ENCODE measurements around the gene AFG1L. TPM values are rescaled to one million over a fixed set of nuclear protein-coding genes. Genes with fewer than 3 reads are reported as not detected.

Gene AFG1L
- polyA plus RNA-seq, 1 experiment: 2.3 TPM

GRCh38 chr6:108355890-108356289 lies 61.0 kb downstream of the AFG1L start:
- Histone ChIP-seq H3K27me3 (ENCODE audit: control insufficient read depth, insufficient read depth, low read length) (no peaks in the 10 kb centered on the region), H3K9me3 (ENCODE audit: control insufficient read depth, insufficient read depth, low read length) (no peaks in the 10 kb centered on the region), H3K4me3 (ENCODE audit: low read depth, low read length) (no peak overlapping the region), H3K27ac (ENCODE audit: low read depth, low read length) (no peak overlapping the region)
- no peak for TF ChIP-seq CTCF (IDR thresholded peaks at IDR 0.05; ENCODE audit: low read depth, low read length)
- CTCF ChIA-PET: no interaction called here
- POLR2A ChIA-PET: no interaction called here
- no peak for DNase-seq (ENCODE audit: low read depth, low spot score)

GRCh38 chr6:108359901-108360882 lies 65.3 kb downstream of the AFG1L start:
- Histone ChIP-seq H3K27me3 (ENCODE audit: control insufficient read depth, insufficient read depth, low read length) (no peaks in the 10 kb centered on the region), H3K27ac (ENCODE audit: low read depth, low read length) (no peak overlapping the region), H3K9me3 (ENCODE audit: control insufficient read depth, insufficient read depth, low read length) (no peaks in the 10 kb centered on the region), H3K4me3 (ENCODE audit: low read depth, low read length) (no peak overlapping the region)
- DNase-seq (ENCODE audit: low read depth, low spot score): no peak
- TF ChIP-seq CTCF (IDR thresholded peaks at IDR 0.05; ENCODE audit: low read depth, low read length): no peak
- POLR2A ChIA-PET: no interaction called here
- CTCF ChIA-PET: no interaction called here

GRCh38 chr6:108360919-108361311 lies 66.1 kb downstream of the AFG1L start:
- POLR2A ChIA-PET: no interaction called here
- TF ChIP-seq CTCF (IDR thresholded peaks at IDR 0.05; ENCODE audit: low read depth, low read length): no peak
- no peak for DNase-seq (ENCODE audit: low read depth, low spot score)
- CTCF ChIA-PET: no interaction called here
- Histone ChIP-seq H3K27me3 (ENCODE audit: control insufficient read depth, insufficient read depth, low read length) (no peaks in the 10 kb centered on the region), H3K4me3 (ENCODE audit: low read depth, low read length) (no peak overlapping the region), H3K27ac (ENCODE audit: low read depth, low read length) (no peak overlapping the region), H3K9me3 (ENCODE audit: control insufficient read depth, insufficient read depth, low read length) (no peaks in the 10 kb centered on the region)

- Histone ChIP-seq H3K9me3 (ENCODE audit: control insufficient read depth, insufficient read depth, low read length) (no peaks in the 10 kb centered on the region), H3K27me3 (ENCODE audit: control insufficient read depth, insufficient read depth, low read length) (no peaks in the 10 kb centered on the region), H3K27ac (ENCODE audit: low read depth, low read length) (no peak overlapping the region), H3K4me3 (ENCODE audit: low read depth, low read length) (no peak overlapping the region)
- no peak for TF ChIP-seq CTCF (IDR thresholded peaks at IDR 0.05; ENCODE audit: low read depth, low read length)
- CTCF ChIA-PET: no interaction called here
- POLR2A ChIA-PET: no interaction called here
- DNase-seq (ENCODE audit: low read depth, low spot score): no peak
These were observed 66.6 kb downstream of the AFG1L start for GRCh38 chr6:108361312-108361932.

- CTCF ChIA-PET: no interaction called here
- TF ChIP-seq CTCF (IDR thresholded peaks at IDR 0.05; ENCODE audit: low read depth, low read length): no peak
These were observed 67.6 kb downstream of the AFG1L start for GRCh38 chr6:108362455-108362854.

More at GRCh38 chr6:108362455-108362854, 67.6 kb downstream of the AFG1L start:
- H3K9me3 ChIP-seq (ENCODE audit: control insufficient read depth, insufficient read depth, low read length): no peaks in the 10 kb centered on the region
- POLR2A ChIA-PET: no interaction called here
- H3K27ac ChIP-seq (ENCODE audit: low read depth, low read length): no peak overlapping the region
- DNase-seq (ENCODE audit: low read depth, low spot score): no peak
- H3K4me3 ChIP-seq (ENCODE audit: low read depth, low read length): no peak overlapping the region
- H3K27me3 ChIP-seq (ENCODE audit: control insufficient read depth, insufficient read depth, low read length): no peaks in the 10 kb centered on the region

Measured in AG04450 (cell line).